ENCODE data around the gene SOCS7.
A peak's percentile ranks its signal among the peaks of the same experiment; 100 is the strongest.

SOCS7 gene

GRCh38 chr17:38338053-38338452, 13.6 kb upstream of the SOCS7 start:
- DNase-seq (ENCODE audit: low read depth): no peak

- DNase-seq (ENCODE audit: low read depth): no peak
These were observed 13.1 kb upstream of the SOCS7 start for GRCh38 chr17:38338535-38338934.

- DNase-seq (ENCODE audit: low read depth): no peak
These were observed 11.8 kb upstream of the SOCS7 start for GRCh38 chr17:38339891-38340290.

GRCh38 chr17:38341035-38341721, 10.5 kb upstream of the SOCS7 start:
- DNase-seq (ENCODE audit: low read depth): no peak

GRCh38 chr17:38342886-38343607, 8.6 kb upstream of the SOCS7 start:
- DNase-seq (ENCODE audit: low read depth): no peak

GRCh38 chr17:38343608-38344419, 7.8 kb upstream of the SOCS7 start, which contains the start of gene GPR179:
TSS of gene GPR179 (minus strand) at chr17:38343956. CDS start at chr17:38343789, 167 bp downstream.
- DNase-seq (ENCODE audit: low read depth): no peak

- no peak for DNase-seq (ENCODE audit: low read depth)
These were observed 7.3 kb upstream of the SOCS7 start for GRCh38 chr17:38344420-38344745.

GRCh38 chr17:38345743-38346142, 5.9 kb upstream of the SOCS7 start:
- DNase-seq (ENCODE audit: low read depth): no peak

- peak; percentile 69 for DNase-seq (ENCODE audit: low read depth)
These were observed 2.4 kb upstream of the SOCS7 start for GRCh38 chr17:38349097-38349730.

- no peak for DNase-seq (ENCODE audit: low read depth)
These were observed 1.6 kb upstream of the SOCS7 start for GRCh38 chr17:38350035-38350434.

GRCh38 chr17:38352245-38353085, 821 bp downstream of the SOCS7 start:
- DNase-seq (ENCODE audit: low read depth): no peak

GRCh38 chr17:38353086-38353604, 1.5 kb downstream of the SOCS7 start:
- DNase-seq (ENCODE audit: low read depth): no peak

GRCh38 chr17:38353668-38354067, 2.0 kb downstream of the SOCS7 start:
- DNase-seq (ENCODE audit: low read depth): no peak

GRCh38 chr17:38354466-38354865, 2.8 kb downstream of the SOCS7 start:
- DNase-seq (ENCODE audit: low read depth): no peak

- no peak for DNase-seq (ENCODE audit: low read depth)
These were observed 3.6 kb downstream of the SOCS7 start for GRCh38 chr17:38355251-38355650.

- no peak for DNase-seq (ENCODE audit: low read depth)
These were observed 6.0 kb downstream of the SOCS7 start for GRCh38 chr17:38357486-38358123.

- DNase-seq (ENCODE audit: low read depth): no peak
These were observed 7.2 kb downstream of the SOCS7 start for GRCh38 chr17:38358586-38359513.

- no peak for DNase-seq (ENCODE audit: low read depth)
These were observed 10.2 kb downstream of the SOCS7 start for GRCh38 chr17:38361694-38362465.

GRCh38 chr17:38363016-38363415, 11.4 kb downstream of the SOCS7 start:
- no peak for DNase-seq (ENCODE audit: low read depth)
